H1 (cell line): ENCODE measurements around the gene MYO16. TPM values are rescaled to one million over a fixed set of nuclear protein-coding genes. Genes with fewer than 3 reads are reported as not detected.

Source experiments
- ATF2 ChIP-seq: IDR thresholded peaks from 2 replicates; pipeline ENCODE4 v1.6.1; 2012; ENCODE audit warnings: low read length, inconsistent platforms
- FOSL1 ChIP-seq: IDR thresholded peaks from 2 replicates; pipeline ENCODE4 v1.6.1; 2011; ENCODE audit warnings: mild to moderate bottlenecking, low read depth, low read length, moderate library complexity; ENCODE audit not compliant: insufficient read depth
- GABPA ChIP-seq: IDR thresholded peaks from 2 replicates; pipeline ENCODE4 v1.6.1; 2011; ENCODE audit warnings: mild to moderate bottlenecking, low read length, moderate library complexity, borderline replicate concordance; ENCODE audit not compliant: insufficient read depth
- PHF8 ChIP-seq: fragments of 200-600 bp; sonication (generic); conservative IDR thresholded peaks from 2 replicates; pipeline ENCODE4 v1.7.1; 2012; ENCODE audit warnings: low read depth, mild to moderate bottlenecking, inconsistent platforms, low read length, moderate library complexity
- RXRA ChIP-seq: IDR thresholded peaks from 2 replicates; pipeline ENCODE4 v1.6.1; 2011; ENCODE audit warnings: low read depth, mild to moderate bottlenecking, low read length, moderate library complexity; ENCODE audit not compliant: insufficient read depth
- polyA plus RNA-seq, 7 experiments: library from polyadenylated mRNA; depleted of rRNA in 3 of 7; stranded (reverse) in 5 of 7; unstranded in 2 of 7; fragments of >200 nt in 5 of 7; fragments of 200-250 nt in 2 of 7; gene quantifications; 1 replicate in 5 of 7; 2 replicates in 1 of 7; 4 replicates in 1 of 7; pipeline versions ENCODE4 v1.2.1 to v1.2.3, GENCODE V29; 2011 to 2013; ENCODE audit warnings: missing spikeins in 2 of 7, mixed read lengths in 2 of 7
- total RNA-seq: library from RNA; stranded (reverse); fragmentation: NEBNext Ultra II Directional; extraction: Animal tissue kit (Norgen Biotek cat#: 25700); gene quantifications from 2 replicates; pipeline ENCODE4 v1.2.1, GENCODE V29; 2021
- TF ChIP-seq, protein P1 (sequence below): fragments of 300-600 bp; sonication (generic); IDR thresholded peaks from 2 replicates; pipeline ENCODE4 v1.7.1; 2012; ENCODE audit warnings: low read length, moderate library complexity, mild to moderate bottlenecking, inconsistent platforms; ENCODE audit not compliant: insufficient replicate concordance

MYO16 gene
- total and polyA plus RNA-seq, 2 of the 8 experiments (the other 6 are each of a cell fraction or from before 2014, with no cell fraction given) = 0.02 to 0.22 TPM

- TF ChIP-seq, protein P1, sequence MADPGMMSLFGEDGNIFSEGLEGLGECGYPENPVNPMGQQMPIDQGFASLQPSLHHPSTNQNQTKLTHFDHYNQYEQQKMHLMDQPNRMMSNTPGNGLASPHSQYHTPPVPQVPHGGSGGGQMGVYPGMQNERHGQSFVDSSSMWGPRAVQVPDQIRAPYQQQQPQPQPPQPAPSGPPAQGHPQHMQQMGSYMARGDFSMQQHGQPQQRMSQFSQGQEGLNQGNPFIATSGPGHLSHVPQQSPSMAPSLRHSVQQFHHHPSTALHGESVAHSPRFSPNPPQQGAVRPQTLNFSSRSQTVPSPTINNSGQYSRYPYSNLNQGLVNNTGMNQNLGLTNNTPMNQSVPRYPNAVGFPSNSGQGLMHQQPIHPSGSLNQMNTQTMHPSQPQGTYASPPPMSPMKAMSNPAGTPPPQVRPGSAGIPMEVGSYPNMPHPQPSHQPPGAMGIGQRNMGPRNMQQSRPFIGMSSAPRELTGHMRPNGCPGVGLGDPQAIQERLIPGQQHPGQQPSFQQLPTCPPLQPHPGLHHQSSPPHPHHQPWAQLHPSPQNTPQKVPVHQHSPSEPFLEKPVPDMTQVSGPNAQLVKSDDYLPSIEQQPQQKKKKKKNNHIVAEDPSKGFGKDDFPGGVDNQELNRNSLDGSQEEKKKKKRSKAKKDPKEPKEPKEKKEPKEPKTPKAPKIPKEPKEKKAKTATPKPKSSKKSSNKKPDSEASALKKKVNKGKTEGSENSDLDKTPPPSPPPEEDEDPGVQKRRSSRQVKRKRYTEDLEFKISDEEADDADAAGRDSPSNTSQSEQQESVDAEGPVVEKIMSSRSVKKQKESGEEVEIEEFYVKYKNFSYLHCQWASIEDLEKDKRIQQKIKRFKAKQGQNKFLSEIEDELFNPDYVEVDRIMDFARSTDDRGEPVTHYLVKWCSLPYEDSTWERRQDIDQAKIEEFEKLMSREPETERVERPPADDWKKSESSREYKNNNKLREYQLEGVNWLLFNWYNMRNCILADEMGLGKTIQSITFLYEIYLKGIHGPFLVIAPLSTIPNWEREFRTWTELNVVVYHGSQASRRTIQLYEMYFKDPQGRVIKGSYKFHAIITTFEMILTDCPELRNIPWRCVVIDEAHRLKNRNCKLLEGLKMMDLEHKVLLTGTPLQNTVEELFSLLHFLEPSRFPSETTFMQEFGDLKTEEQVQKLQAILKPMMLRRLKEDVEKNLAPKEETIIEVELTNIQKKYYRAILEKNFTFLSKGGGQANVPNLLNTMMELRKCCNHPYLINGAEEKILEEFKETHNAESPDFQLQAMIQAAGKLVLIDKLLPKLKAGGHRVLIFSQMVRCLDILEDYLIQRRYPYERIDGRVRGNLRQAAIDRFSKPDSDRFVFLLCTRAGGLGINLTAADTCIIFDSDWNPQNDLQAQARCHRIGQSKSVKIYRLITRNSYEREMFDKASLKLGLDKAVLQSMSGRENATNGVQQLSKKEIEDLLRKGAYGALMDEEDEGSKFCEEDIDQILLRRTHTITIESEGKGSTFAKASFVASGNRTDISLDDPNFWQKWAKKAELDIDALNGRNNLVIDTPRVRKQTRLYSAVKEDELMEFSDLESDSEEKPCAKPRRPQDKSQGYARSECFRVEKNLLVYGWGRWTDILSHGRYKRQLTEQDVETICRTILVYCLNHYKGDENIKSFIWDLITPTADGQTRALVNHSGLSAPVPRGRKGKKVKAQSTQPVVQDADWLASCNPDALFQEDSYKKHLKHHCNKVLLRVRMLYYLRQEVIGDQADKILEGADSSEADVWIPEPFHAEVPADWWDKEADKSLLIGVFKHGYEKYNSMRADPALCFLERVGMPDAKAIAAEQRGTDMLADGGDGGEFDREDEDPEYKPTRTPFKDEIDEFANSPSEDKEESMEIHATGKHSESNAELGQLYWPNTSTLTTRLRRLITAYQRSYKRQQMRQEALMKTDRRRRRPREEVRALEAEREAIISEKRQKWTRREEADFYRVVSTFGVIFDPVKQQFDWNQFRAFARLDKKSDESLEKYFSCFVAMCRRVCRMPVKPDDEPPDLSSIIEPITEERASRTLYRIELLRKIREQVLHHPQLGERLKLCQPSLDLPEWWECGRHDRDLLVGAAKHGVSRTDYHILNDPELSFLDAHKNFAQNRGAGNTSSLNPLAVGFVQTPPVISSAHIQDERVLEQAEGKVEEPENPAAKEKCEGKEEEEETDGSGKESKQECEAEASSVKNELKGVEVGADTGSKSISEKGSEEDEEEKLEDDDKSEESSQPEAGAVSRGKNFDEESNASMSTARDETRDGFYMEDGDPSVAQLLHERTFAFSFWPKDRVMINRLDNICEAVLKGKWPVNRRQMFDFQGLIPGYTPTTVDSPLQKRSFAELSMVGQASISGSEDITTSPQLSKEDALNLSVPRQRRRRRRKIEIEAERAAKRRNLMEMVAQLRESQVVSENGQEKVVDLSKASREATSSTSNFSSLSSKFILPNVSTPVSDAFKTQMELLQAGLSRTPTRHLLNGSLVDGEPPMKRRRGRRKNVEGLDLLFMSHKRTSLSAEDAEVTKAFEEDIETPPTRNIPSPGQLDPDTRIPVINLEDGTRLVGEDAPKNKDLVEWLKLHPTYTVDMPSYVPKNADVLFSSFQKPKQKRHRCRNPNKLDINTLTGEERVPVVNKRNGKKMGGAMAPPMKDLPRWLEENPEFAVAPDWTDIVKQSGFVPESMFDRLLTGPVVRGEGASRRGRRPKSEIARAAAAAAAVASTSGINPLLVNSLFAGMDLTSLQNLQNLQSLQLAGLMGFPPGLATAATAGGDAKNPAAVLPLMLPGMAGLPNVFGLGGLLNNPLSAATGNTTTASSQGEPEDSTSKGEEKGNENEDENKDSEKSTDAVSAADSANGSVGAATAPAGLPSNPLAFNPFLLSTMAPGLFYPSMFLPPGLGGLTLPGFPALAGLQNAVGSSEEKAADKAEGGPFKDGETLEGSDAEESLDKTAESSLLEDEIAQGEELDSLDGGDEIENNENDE = no peak
- no peak for TF ChIP-seq RXRA
- TF ChIP-seq FOSL1 = no peak
- no peak for TF ChIP-seq GABPA
- no peak for TF ChIP-seq PHF8
- TF ChIP-seq ATF2 = no peak
Observed at GRCh38 chr13:108676620-108677019, 47.2 kb downstream of the MYO16 start (continued).
